Mesenchymal stem cell (in vitro differentiated cells and primary cell): Measurements from ENCODE around the gene SH3GL2.

Experiments used
- DNase-seq: peaks from one replicate; pipeline ENCODE4 v3.0.0-alpha.2; 2013
- H2AFZ ChIP-seq: one replicate; pipeline ENCODE4 v1.6.1; 2013; ENCODE audit warnings: low read depth, mild to moderate bottlenecking, control low read depth, inconsistent platforms, low read length, moderate library complexity
- H2AK5ac ChIP-seq: 2 replicates; pipeline ENCODE4 v1.6.1; 2013; ENCODE audit warnings: low read length, moderate library complexity, mild to moderate bottlenecking, inconsistent platforms; ENCODE audit not compliant: severe bottlenecking
- H2BK120ac ChIP-seq: one replicate; pipeline ENCODE4 v1.6.1; 2013; ENCODE audit warnings: low read depth, mild to moderate bottlenecking, inconsistent platforms, low read length, moderate library complexity
- H2BK12ac ChIP-seq, 2 experiments: one replicate each; pipeline ENCODE4 v1.6.1; 2013; ENCODE audit warnings: inconsistent platforms in 2 of 2, low read length in 2 of 2, mild to moderate bottlenecking in 2 of 2, moderate library complexity in 2 of 2, control low read depth in 1 of 2
- H2BK15ac ChIP-seq: one replicate; pipeline ENCODE4 v1.6.1; 2013; ENCODE audit warnings: mild to moderate bottlenecking, low read depth, inconsistent platforms; ENCODE audit not compliant: poor library complexity, severe bottlenecking
- H2BK5ac ChIP-seq: 2 replicates; pipeline ENCODE4 v1.6.1; 2013; ENCODE audit warnings: low read depth, mild to moderate bottlenecking, low read length, control low read depth, inconsistent platforms; ENCODE audit not compliant: poor library complexity, severe bottlenecking
- H3K14ac ChIP-seq, 2 experiments: one replicate each; pipeline ENCODE4 v1.6.1; 2013; ENCODE audit warnings: inconsistent platforms in 2 of 2, low read length in 2 of 2, control low read depth in 1 of 2, mild to moderate bottlenecking in 1 of 2, moderate library complexity in 1 of 2
- H3K18ac ChIP-seq, 2 experiments: one replicate each; pipeline ENCODE4 v1.6.1; 2013; ENCODE audit warnings: inconsistent platforms in 2 of 2, low read length in 2 of 2, control low read depth in 1 of 2, low read depth in 1 of 2, mild to moderate bottlenecking in 1 of 2
- H3K23ac ChIP-seq, 2 experiments: one replicate each; pipeline ENCODE4 v1.6.1; 2013; ENCODE audit warnings: inconsistent platforms in 2 of 2, low read length in 2 of 2, mild to moderate bottlenecking in 2 of 2, moderate library complexity in 2 of 2, control low read depth in 1 of 2
- H3K27ac ChIP-seq: 2 replicates; pipeline ENCODE4 v1.5.1; 2013; ENCODE audit warnings: mild to moderate bottlenecking, moderate library complexity, low read length, control low read depth, inconsistent platforms; ENCODE audit not compliant: poor library complexity, severe bottlenecking
- H3K27me3 ChIP-seq, 2 experiments: 2 replicates each; pipeline versions ENCODE4 v1.6.1 to v1.7.0; 2013; ENCODE audit warnings: low read length in 2 of 2, mild to moderate bottlenecking in 2 of 2, moderate library complexity in 2 of 2, control low read depth in 1 of 2, inconsistent platforms in 1 of 2; ENCODE audit not compliant: control insufficient read depth in 1 of 2, insufficient read depth in 1 of 2
- H3K36me3 ChIP-seq, 2 experiments: 2 replicates each; pipeline versions ENCODE4 v1.6.1 to v1.7.0; 2013; ENCODE audit warnings: low read length in 2 of 2, control low read depth in 1 of 2, inconsistent platforms in 1 of 2, low read depth in 1 of 2, mild to moderate bottlenecking in 1 of 2; ENCODE audit not compliant: insufficient read depth in 2 of 2, control insufficient read depth in 1 of 2
- H3K4ac ChIP-seq, 2 experiments: one replicate each; pipeline ENCODE4 v1.6.1; 2013; ENCODE audit warnings: inconsistent platforms in 2 of 2, low read length in 2 of 2, mild to moderate bottlenecking in 2 of 2, moderate library complexity in 2 of 2, control low read depth in 1 of 2, low read depth in 1 of 2
- H3K4me1 ChIP-seq: 2 replicates; pipeline ENCODE4 v1.6.1; 2013; ENCODE audit warnings: low read depth, low read length, control low read depth; ENCODE audit not compliant: control insufficient read depth, insufficient read depth
- H3K4me2 ChIP-seq: 2 replicates; pipeline ENCODE4 v1.6.1; 2013; ENCODE audit warnings: low read length, mild to moderate bottlenecking, inconsistent platforms; ENCODE audit not compliant: poor library complexity, severe bottlenecking
- H3K4me3 ChIP-seq, 2 experiments: 2 replicates each; pipeline versions ENCODE4 v1.5.1 to v1.7.0; 2013; ENCODE audit warnings: low read length in 2 of 2, mild to moderate bottlenecking in 2 of 2, control low read depth in 1 of 2, low read depth in 1 of 2; ENCODE audit not compliant: insufficient read depth in 1 of 2
- H3K79me1 ChIP-seq: replicated peaks from 2 replicates; pipeline ENCODE4 v1.6.1; 2013; ENCODE audit warnings: mild to moderate bottlenecking, control low read depth, low read length, inconsistent platforms; ENCODE audit not compliant: poor library complexity, severe bottlenecking
- H3K9ac ChIP-seq: 2 replicates; pipeline ENCODE4 v1.7.0; 2013; ENCODE audit warnings: mild to moderate bottlenecking, low read length, moderate library complexity
- H3K9me3 ChIP-seq: 2 replicates; pipeline ENCODE4 v1.7.0; 2013; ENCODE audit warnings: mild to moderate bottlenecking, low read length; ENCODE audit not compliant: control insufficient read depth
- H4K8ac ChIP-seq: one replicate; pipeline ENCODE4 v1.6.1; 2013; ENCODE audit warnings: inconsistent platforms, mild to moderate bottlenecking, low read length, moderate library complexity
- H4K91ac ChIP-seq: one replicate; pipeline ENCODE4 v1.6.1; 2013; ENCODE audit warnings: mild to moderate bottlenecking, low read length, inconsistent platforms
- WGBS: methylation state at CpG from one replicate; pipeline ENCODE4 v1.1.7; 2013; ENCODE audit warnings: mixed read lengths; 5-methylcytosine and 5-hydroxymethylcytosine counted together

SH3GL2 gene

DNA sequence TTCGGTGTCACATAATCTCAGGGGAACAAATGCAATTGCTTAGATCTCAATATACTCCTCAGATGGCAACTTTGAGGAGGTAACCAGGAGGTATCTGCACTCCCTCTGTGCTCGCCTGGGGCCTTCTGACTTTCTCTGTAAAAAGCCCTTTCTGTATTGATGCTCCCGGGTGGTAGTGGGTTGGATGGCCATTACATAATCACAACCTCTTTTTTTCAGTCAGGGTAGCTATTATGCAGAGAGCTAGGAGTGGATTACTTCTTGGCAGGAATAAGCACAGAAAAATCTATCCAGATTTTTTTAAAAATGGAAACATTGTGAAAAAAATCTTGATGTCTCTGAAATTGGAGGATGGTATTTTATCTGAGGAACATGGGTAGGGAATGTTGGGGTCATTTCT lies 116.6 kb downstream of the SH3GL2 start:
- no peaks in the 10 kb centered on the region for H3K4me1 ChIP-seq
- H3K9me3 ChIP-seq: no peaks in the 10 kb centered on the region
- no peak overlapping the region for H3K4me3 ChIP-seq
- H3K4me2 ChIP-seq: no peak overlapping the region
- H4K8ac ChIP-seq: no peak overlapping the region
- H4K91ac ChIP-seq: no peak overlapping the region
- H3K9ac ChIP-seq: no peak overlapping the region
- H3K27me3 ChIP-seq: peaks cover 0 to 3% of the 10 kb centered on the region in 2 experiments
- no peak overlapping the region for H2BK15ac ChIP-seq
- H2AFZ ChIP-seq: no peak overlapping the region
- H3K4ac ChIP-seq: no peak overlapping the region
- no peak overlapping the region for H2BK120ac ChIP-seq
- H3K23ac ChIP-seq: no peak overlapping the region
- no peak overlapping the region for H2BK5ac ChIP-seq
- H2AK5ac ChIP-seq: no peak overlapping the region
- no peak overlapping the region for H3K27ac ChIP-seq
- H3K18ac ChIP-seq: no peak overlapping the region
- DNase-seq: no peak
- no peak overlapping the region for H3K14ac ChIP-seq
- H2BK12ac ChIP-seq: no peak overlapping the region
- no peaks in the 10 kb centered on the region for H3K36me3 ChIP-seq
- no peaks in the 10 kb centered on the region for H3K79me1 ChIP-seq
- WGBS: 86% methylated on average over 1 of the region's 3 CpGs

GRCh38 chr9:17699615-17700330 lies 120.9 kb downstream of the SH3GL2 start:
- Histone ChIP-seq H3K18ac (no peak overlapping the region), H3K36me3 (no peaks in the 10 kb centered on the region), H2BK15ac (no peak overlapping the region), H3K4ac (no peak overlapping the region), H3K27ac (no peak overlapping the region), H2AK5ac (no peak overlapping the region), H3K9ac (no peak overlapping the region), H2BK12ac (no peak overlapping the region), H3K27me3 (peaks cover 0 to 3% of the 10 kb centered on the region in 2 experiments), H3K4me1 (no peaks in the 10 kb centered on the region), H2BK5ac (no peak overlapping the region), H3K23ac (no peak overlapping the region), H2AFZ (no peak overlapping the region), H2BK120ac (no peak overlapping the region), H3K14ac (no peak overlapping the region), H3K4me2 (no peak overlapping the region), H4K8ac (no peak overlapping the region), H3K4me3 (no peak overlapping the region), H4K91ac (no peak overlapping the region), H3K79me1 (no peaks in the 10 kb centered on the region), H3K9me3 (no peaks in the 10 kb centered on the region)
- 68% methylated on average over 3 of the region's 3 CpGs for WGBS
- no peak for DNase-seq

DNA sequence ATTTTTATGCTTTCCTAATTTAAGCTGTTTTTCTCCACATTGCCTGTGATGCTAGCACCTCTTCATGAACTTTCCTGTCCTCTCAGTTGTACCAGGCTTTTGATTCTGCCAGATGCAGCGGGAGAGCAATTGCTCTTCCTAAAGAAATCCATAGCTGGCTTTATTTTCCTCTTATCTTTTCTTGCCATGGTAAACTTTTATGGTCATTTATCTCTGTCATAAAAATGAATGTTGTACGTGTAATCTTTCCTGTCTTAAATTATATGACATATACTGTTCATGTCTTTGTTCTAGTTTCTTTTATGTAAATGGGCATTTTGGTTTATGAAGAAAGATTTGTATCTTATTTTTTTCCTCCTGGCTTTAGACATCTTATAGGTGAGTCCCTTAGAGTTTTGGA lies 127.5 kb downstream of the SH3GL2 start:
- H2AK5ac ChIP-seq: no peak overlapping the region

DNA sequence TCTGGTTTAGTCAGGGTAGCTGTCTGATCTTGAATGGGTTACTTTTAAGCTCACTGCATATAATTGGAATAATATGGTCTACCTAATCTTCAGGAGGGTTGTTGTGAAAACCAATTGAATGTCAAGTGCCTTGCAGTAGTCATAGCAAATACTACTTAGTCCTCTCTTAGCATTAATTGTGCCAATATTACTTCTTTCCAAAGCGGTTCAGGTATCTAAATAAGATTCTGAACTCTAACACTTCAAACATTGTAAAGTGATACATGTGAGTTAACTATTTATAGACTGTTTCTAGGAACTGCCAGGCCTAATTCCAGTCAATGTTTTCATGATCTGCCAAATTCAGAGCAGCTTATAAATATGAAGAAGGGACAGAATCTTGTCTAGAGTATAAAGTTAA lies 140.2 kb downstream of the SH3GL2 start:
- no peak overlapping the region for H4K91ac ChIP-seq
- no peak overlapping the region for H2BK120ac ChIP-seq
- no peak overlapping the region for H3K18ac ChIP-seq
- no peak overlapping the region for H3K27ac ChIP-seq
- peaks cover 25% of the 10 kb centered on the region for H3K9me3 ChIP-seq
- H3K9ac ChIP-seq: no peak overlapping the region
- no peak overlapping the region for H3K14ac ChIP-seq
- no peak overlapping the region for H3K23ac ChIP-seq
- H4K8ac ChIP-seq: no peak overlapping the region
- DNase-seq: no peak
- H3K4me1 ChIP-seq: no peaks in the 10 kb centered on the region
- no peak overlapping the region for H2AFZ ChIP-seq
- no peak overlapping the region for H2BK12ac ChIP-seq
- H3K27me3 ChIP-seq: peaks cover 0 to 5% of the 10 kb centered on the region in 2 experiments
- no peak overlapping the region for H2AK5ac ChIP-seq
- no peaks in the 10 kb centered on the region for H3K79me1 ChIP-seq
- no peak overlapping the region for H2BK5ac ChIP-seq
- WGBS: no CpG with 5 or more reads among the region's 1 CpG
- no peaks in the 10 kb centered on the region for H3K36me3 ChIP-seq
- no peak overlapping the region for H2BK15ac ChIP-seq
- H3K4me3 ChIP-seq: no peak overlapping the region
- H3K4ac ChIP-seq: no peak overlapping the region
- no peak overlapping the region for H3K4me2 ChIP-seq

More for the DNA sequence above, 127.5 kb downstream of the SH3GL2 start:
- no peak overlapping the region for H3K23ac ChIP-seq
- no peaks in the 10 kb centered on the region for H3K36me3 ChIP-seq
- H3K4me3 ChIP-seq: no peak overlapping the region
- H2AFZ ChIP-seq: no peak overlapping the region
- H2BK120ac ChIP-seq: no peak overlapping the region
- peaks cover 6% of the 10 kb centered on the region for H3K9me3 ChIP-seq
- no peak overlapping the region for H3K27ac ChIP-seq
- H2BK15ac ChIP-seq: no peak overlapping the region
- no peak overlapping the region for H2BK12ac ChIP-seq
- H3K27me3 ChIP-seq: no peaks in the 10 kb centered on the region
- H4K91ac ChIP-seq: no peak overlapping the region
- DNase-seq: no peak
- H3K4me2 ChIP-seq: no peak overlapping the region
- no peaks in the 10 kb centered on the region for H3K4me1 ChIP-seq
- H3K9ac ChIP-seq: no peak overlapping the region
- H3K4ac ChIP-seq: no peak overlapping the region
- 50% methylated on average over 1 of the region's 2 CpGs for WGBS
- H3K79me1 ChIP-seq: no peaks in the 10 kb centered on the region
- H4K8ac ChIP-seq: no peak overlapping the region
- H3K14ac ChIP-seq: no peak overlapping the region
- H2BK5ac ChIP-seq: no peak overlapping the region
- H3K18ac ChIP-seq: no peak overlapping the region
